Suprapubic skin (tissue), 4 donors: Measurements from ENCODE around the gene ANKRD29.

ENCODE experiments used
- EP300 ChIP-seq: sonication (generic); formaldehyde crosslinking; IDR thresholded peaks from one replicate; pipeline ENCODE4 v1.6.1; 2017; ENCODE audit warnings: antibody characterized with exemption
- POLR2A ChIP-seq, 2 donors: fragments of 450-650 bp; IDR thresholded peaks; one replicate each; pipeline ENCODE4 v1.6.1; 2017; ENCODE audit warnings: antibody characterized with exemption in 2 of 2, mild to moderate bottlenecking in 2 of 2, moderate library complexity in 2 of 2
- POLR2AphosphoS5 ChIP-seq, 3 donors: sonication (generic); formaldehyde crosslinking; IDR thresholded peaks; one replicate each; pipeline ENCODE4 v1.6.1; 2017; ENCODE audit warnings: antibody characterized with exemption in 3 of 3
- TF ChIP-seq, protein P1 (sequence below), 2 donors: fragments of 200-600 bp in 1 of 2; fragments of 450-650 bp in 1 of 2; sonication (generic) in 1 of 2; IDR thresholded peaks; one replicate each; pipeline ENCODE4 v1.5.1; 2016 to 2019; ENCODE audit warnings: antibody characterized with exemption in 2 of 2, mild to moderate bottlenecking in 1 of 2, moderate library complexity in 1 of 2

DNA sequence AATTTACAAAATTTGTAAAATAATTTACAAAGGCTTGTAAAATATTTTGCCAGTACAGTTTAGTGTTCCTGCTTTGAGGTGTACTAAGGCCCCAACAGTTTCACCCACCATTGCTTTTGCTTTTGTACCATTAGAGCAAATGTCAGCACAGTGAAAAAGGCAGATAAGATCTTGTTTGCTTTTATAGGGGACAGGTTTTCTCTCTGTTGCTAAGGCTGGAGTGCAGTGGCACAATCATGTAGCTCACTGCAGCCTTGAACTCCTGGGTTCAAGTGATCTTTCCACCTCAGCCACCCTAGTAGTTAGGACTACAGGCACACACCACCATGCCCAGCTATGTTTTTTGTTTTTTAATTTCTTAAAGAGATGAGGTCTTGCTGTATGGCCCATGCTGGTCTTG, 56.8 kb downstream of the ANKRD29 start:
- TF ChIP-seq, protein P1, sequence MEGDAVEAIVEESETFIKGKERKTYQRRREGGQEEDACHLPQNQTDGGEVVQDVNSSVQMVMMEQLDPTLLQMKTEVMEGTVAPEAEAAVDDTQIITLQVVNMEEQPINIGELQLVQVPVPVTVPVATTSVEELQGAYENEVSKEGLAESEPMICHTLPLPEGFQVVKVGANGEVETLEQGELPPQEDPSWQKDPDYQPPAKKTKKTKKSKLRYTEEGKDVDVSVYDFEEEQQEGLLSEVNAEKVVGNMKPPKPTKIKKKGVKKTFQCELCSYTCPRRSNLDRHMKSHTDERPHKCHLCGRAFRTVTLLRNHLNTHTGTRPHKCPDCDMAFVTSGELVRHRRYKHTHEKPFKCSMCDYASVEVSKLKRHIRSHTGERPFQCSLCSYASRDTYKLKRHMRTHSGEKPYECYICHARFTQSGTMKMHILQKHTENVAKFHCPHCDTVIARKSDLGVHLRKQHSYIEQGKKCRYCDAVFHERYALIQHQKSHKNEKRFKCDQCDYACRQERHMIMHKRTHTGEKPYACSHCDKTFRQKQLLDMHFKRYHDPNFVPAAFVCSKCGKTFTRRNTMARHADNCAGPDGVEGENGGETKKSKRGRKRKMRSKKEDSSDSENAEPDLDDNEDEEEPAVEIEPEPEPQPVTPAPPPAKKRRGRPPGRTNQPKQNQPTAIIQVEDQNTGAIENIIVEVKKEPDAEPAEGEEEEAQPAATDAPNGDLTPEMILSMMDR (IDR thresholded peaks at IDR 0.05): no peak
- TF ChIP-seq POLR2AphosphoS5 (IDR thresholded peaks at IDR 0.05): no peak
- no peak for TF ChIP-seq POLR2A (IDR thresholded peaks at IDR 0.05)
- TF ChIP-seq EP300: no peak
